Trophoblast cell (in vitro differentiated cells and primary cell): ENCODE results near the gene OR4X1.
"Not testable (repeated sequence)": the region's sequence is repeated elsewhere in the genome, so short reads cannot be mapped to it uniquely, and the experiment has no call there.

Source experiments
- DNase-seq, 2 donors: peaks; one replicate each; pipeline ENCODE4 v3.0.0-alpha.2; 2016
- H2AFZ ChIP-seq: 2 replicates; pipeline ENCODE4 v1.6.1; 2013; ENCODE audit warnings: low read length, moderate library complexity, mild to moderate bottlenecking; ENCODE audit not compliant: insufficient read depth, poor library complexity
- H2AK5ac ChIP-seq: 2 replicates; pipeline ENCODE4 v1.6.1; 2013; ENCODE audit warnings: mild to moderate bottlenecking, low read length
- H2BK120ac ChIP-seq: 2 replicates; pipeline ENCODE4 v1.6.1; 2013; ENCODE audit warnings: low read length, mild to moderate bottlenecking, moderate library complexity; ENCODE audit not compliant: insufficient read depth, poor library complexity
- H2BK12ac ChIP-seq: 2 replicates; pipeline ENCODE4 v1.6.1; 2013; ENCODE audit warnings: mild to moderate bottlenecking, low read length, moderate library complexity
- H2BK5ac ChIP-seq: 2 replicates; pipeline ENCODE4 v1.6.1; 2013; ENCODE audit warnings: low read length, low read depth, moderate library complexity, mild to moderate bottlenecking; ENCODE audit not compliant: poor library complexity
- H3K14ac ChIP-seq: 2 replicates; pipeline ENCODE4 v1.6.1; 2013; ENCODE audit warnings: mild to moderate bottlenecking, low read length
- H3K18ac ChIP-seq: 2 replicates; pipeline ENCODE4 v1.6.1; 2013; ENCODE audit warnings: mild to moderate bottlenecking, low read length
- H3K23ac ChIP-seq: 2 replicates; pipeline ENCODE4 v1.6.1; 2013; ENCODE audit warnings: low read length
- H3K27ac ChIP-seq: 2 replicates; pipeline ENCODE4 v1.5.1; 2013; ENCODE audit warnings: low read depth, mild to moderate bottlenecking, inconsistent platforms, low read length, moderate library complexity
- H3K27me3 ChIP-seq: 2 replicates; pipeline ENCODE4 v1.6.1; 2013; ENCODE audit warnings: inconsistent platforms, mild to moderate bottlenecking, low read length, moderate library complexity; ENCODE audit not compliant: insufficient read depth
- H3K36me3 ChIP-seq, 2 experiments: 1 replicate in 1 of 2; 2 replicates in 1 of 2; pipeline ENCODE4 v1.6.1; 2013; ENCODE audit warnings: low read length in 2 of 2, mild to moderate bottlenecking in 2 of 2, moderate library complexity in 1 of 2; ENCODE audit not compliant: insufficient read depth in 2 of 2, control insufficient read depth in 1 of 2
- H3K4ac ChIP-seq: 2 replicates; pipeline ENCODE4 v1.6.1; 2013; ENCODE audit warnings: low read depth, mild to moderate bottlenecking, low read length, moderate library complexity
- H3K4me1 ChIP-seq, 2 experiments: 1 replicate in 1 of 2; 2 replicates in 1 of 2; pipeline ENCODE4 v1.6.1; 2013; ENCODE audit warnings: low read length in 2 of 2, mild to moderate bottlenecking in 2 of 2, moderate library complexity in 1 of 2; ENCODE audit not compliant: insufficient read depth in 2 of 2, control insufficient read depth in 1 of 2
- H3K4me2 ChIP-seq: 2 replicates; pipeline ENCODE4 v1.6.1; 2013; ENCODE audit warnings: inconsistent platforms, mild to moderate bottlenecking, low read length, moderate library complexity
- H3K4me3 ChIP-seq: 2 replicates; pipeline ENCODE4 v1.5.1; 2013; ENCODE audit warnings: mild to moderate bottlenecking, low read depth, low read length, inconsistent platforms
- H3K79me1 ChIP-seq: one replicate; pipeline ENCODE4 v1.6.1; 2013; ENCODE audit warnings: low read length
- H3K79me2 ChIP-seq: 2 replicates; pipeline ENCODE4 v1.6.1; 2013; ENCODE audit warnings: low read length, mild to moderate bottlenecking; ENCODE audit not compliant: control insufficient read depth, insufficient read depth, poor library complexity
- H3K9ac ChIP-seq: 2 replicates; pipeline ENCODE4 v1.6.1; 2013; ENCODE audit warnings: mild to moderate bottlenecking, low read length
- H3K9me3 ChIP-seq: 2 replicates; pipeline ENCODE4 v1.6.1; 2013; ENCODE audit warnings: low read depth, mild to moderate bottlenecking, control low read depth, inconsistent platforms, low read length; ENCODE audit not compliant: insufficient read depth
- H4K12ac ChIP-seq: 2 replicates; pipeline ENCODE4 v1.6.1; 2013; ENCODE audit warnings: low read depth, mild to moderate bottlenecking, low read length, moderate library complexity
- H4K8ac ChIP-seq: 2 replicates; pipeline ENCODE4 v1.6.1; 2013; ENCODE audit warnings: low read depth, mild to moderate bottlenecking, low read length, moderate library complexity
- H4K91ac ChIP-seq: one replicate; pipeline ENCODE4 v1.6.1; 2013; ENCODE audit warnings: low read depth, mild to moderate bottlenecking, low read length, moderate library complexity
- WGBS: extraction: QIAGEN DNeasy Blood & Tissue Kit; methylation state at CpG from one replicate; pipeline ENCODE4 v1.1.7; 2013; ENCODE audit warnings: missing lambda C conversion rate; ENCODE audit not compliant: insufficient read length, insufficient coverage; ENCODE audit errors: extremely low coverage; 5-methylcytosine and 5-hydroxymethylcytosine counted together

The OR4X1 gene

GRCh38 chr11:48307760-48308386, 44.2 kb downstream of the OR4X1 start:
- no peaks in the 10 kb centered on the region for H3K79me2 ChIP-seq
- no peak overlapping the region for H2BK5ac ChIP-seq
- no peaks in the 10 kb centered on the region for H3K4me1 ChIP-seq
- H3K4ac ChIP-seq, result no peak overlapping the region
- no peaks in the 10 kb centered on the region for H3K79me1 ChIP-seq
- no peak overlapping the region for H2AK5ac ChIP-seq
- no peak overlapping the region for H3K4me3 ChIP-seq
- H3K18ac ChIP-seq, result no peak overlapping the region
- H2AFZ ChIP-seq, result no peak overlapping the region
- no peak overlapping the region for H3K27ac ChIP-seq
- no peak overlapping the region for H3K9ac ChIP-seq
- H3K23ac ChIP-seq, result no peak overlapping the region
- no peaks in the 10 kb centered on the region for H3K27me3 ChIP-seq
- no peak overlapping the region for H4K8ac ChIP-seq
- no peak overlapping the region for H3K4me2 ChIP-seq
- no peaks in the 10 kb centered on the region for H3K36me3 ChIP-seq
- peaks cover 17% of the 10 kb centered on the region for H3K9me3 ChIP-seq
- H4K12ac ChIP-seq, result no peak overlapping the region
- no peak overlapping the region for H2BK120ac ChIP-seq
- WGBS, result no CpG with 5 or more reads among the region's 5 CpGs
- H4K91ac ChIP-seq, result no peak overlapping the region
- DNase-seq, result peak in 1 of 2 donors; percentile 82
- H2BK12ac ChIP-seq, result no peak overlapping the region
- H3K14ac ChIP-seq, result no peak overlapping the region

DNA sequence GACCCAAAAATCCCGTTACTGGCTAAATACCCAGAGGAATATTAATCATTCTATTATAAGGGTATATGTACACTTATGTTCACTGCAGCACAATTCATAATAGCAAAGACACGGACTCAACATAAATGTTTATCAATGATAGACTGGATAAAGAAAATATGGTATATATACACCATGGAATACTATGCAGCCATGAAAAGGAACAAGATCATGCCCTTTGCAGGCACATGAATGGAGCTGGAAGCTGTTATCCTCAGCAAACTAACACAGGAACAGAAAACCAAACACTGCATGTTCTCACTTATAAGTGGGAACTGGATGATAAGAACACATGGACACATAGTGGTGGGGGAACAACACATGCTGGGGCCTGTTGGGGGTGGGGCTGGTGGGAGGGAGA, 49.9 kb downstream of the OR4X1 start:
- not testable (repeated sequence) for H4K12ac ChIP-seq, H2BK5ac ChIP-seq, H2BK12ac ChIP-seq, H3K4me2 ChIP-seq, H3K27me3 ChIP-seq, H3K79me1 ChIP-seq, H3K14ac ChIP-seq, H3K4me1 ChIP-seq, H3K36me3 ChIP-seq, H4K8ac ChIP-seq, DNase-seq, H2AFZ ChIP-seq, H4K91ac ChIP-seq, H3K27ac ChIP-seq, H2BK120ac ChIP-seq, H3K9ac ChIP-seq, H2AK5ac ChIP-seq, H3K4ac ChIP-seq, H3K4me3 ChIP-seq, H3K18ac ChIP-seq, H3K23ac ChIP-seq, H3K79me2 ChIP-seq
- no CpG with 5 or more reads among the region's 2 CpGs for WGBS
- H3K9me3 ChIP-seq, result peaks cover 11% of the 10 kb centered on the region
